GM23338 (cell line): ENCODE data around the gene MPND. TPM values are rescaled to one million over a fixed set of nuclear protein-coding genes. Genes with fewer than 3 reads are reported as not detected.

Experiments used
- ATAC-seq: fragments of 200-7000 bp; cut with Tn5 transposase; 3 replicates; pipeline ENCODE4 v1.9.1; 2020
- DNase-seq: peaks from one replicate; pipeline ENCODE4 v3.0.0-alpha.2; 2015; ENCODE audit warnings: low spot score
- H2AFZ ChIP-seq: fragments of 200-600 bp; sonication (generic); 2 replicates; pipeline ENCODE4 v1.8.0; 2016; ENCODE audit warnings: antibody characterized with exemption, mild to moderate bottlenecking, moderate library complexity
- H3F3A ChIP-seq: fragments of 200-600 bp; sonication (generic); replicated peaks from 2 replicates; pipeline ENCODE4 v1.8.0; 2017; ENCODE audit warnings: antibody characterized with exemption, mixed run types, low read depth
- H3K27ac ChIP-seq: fragments of 200-600 bp; sonication (generic); 2 replicates; pipeline ENCODE4 v1.6.1; 2016; ENCODE audit warnings: low read depth
- H3K27me3 ChIP-seq: fragments of 200-600 bp; sonication (generic); 2 replicates; pipeline ENCODE4 v1.8.0; 2016; ENCODE audit warnings: mild to moderate bottlenecking, mixed run types, moderate library complexity; ENCODE audit not compliant: insufficient read depth
- H3K36me3 ChIP-seq: fragments of 200-600 bp; sonication (generic); 2 replicates; pipeline ENCODE4 v1.8.0; 2016; ENCODE audit warnings: mild to moderate bottlenecking; ENCODE audit not compliant: insufficient read depth
- H3K4me1 ChIP-seq: fragments of 200-600 bp; sonication (generic); 2 replicates; pipeline ENCODE4 v1.8.0; 2016; ENCODE audit warnings: mild to moderate bottlenecking, moderate library complexity; ENCODE audit not compliant: insufficient read depth
- H3K4me2 ChIP-seq: fragments of 200-600 bp; sonication (generic); 2 replicates; pipeline ENCODE4 v1.7.1; 2017; ENCODE audit warnings: mixed run types
- H3K4me3 ChIP-seq: fragments of 200-600 bp; sonication (generic); 2 replicates; pipeline ENCODE4 v1.6.1; 2016; ENCODE audit warnings: mixed run types
- H3K79me2 ChIP-seq: fragments of 200-600 bp; sonication (generic); replicated peaks from 2 replicates; pipeline ENCODE4 v1.8.0; 2017; ENCODE audit warnings: mild to moderate bottlenecking; ENCODE audit not compliant: insufficient read depth
- H3K9me2 ChIP-seq: fragments of 200-600 bp; sonication (generic); 2 replicates; pipeline ENCODE4 v1.8.0; 2017; ENCODE audit not compliant: insufficient read depth
- H4K20me1 ChIP-seq: fragments of 200-600 bp; sonication (generic); replicated peaks from 2 replicates; pipeline ENCODE4 v1.8.0; 2017; ENCODE audit warnings: mild to moderate bottlenecking; ENCODE audit not compliant: insufficient read depth
- H3K27ac Mint-ChIP-seq: 2 replicates; pipeline ENCODE4 v1.8.0; 2020; ENCODE audit warnings: inconsistent platforms, mild to moderate bottlenecking, moderate library complexity, mixed read lengths
- H3K27me3 Mint-ChIP-seq: 3 replicates; pipeline ENCODE4 v1.8.0; 2022; ENCODE audit warnings: low read depth, mild to moderate bottlenecking, moderate library complexity, mixed read lengths, inconsistent platforms; ENCODE audit not compliant: insufficient read depth, poor library complexity
- H3K36me3 Mint-ChIP-seq: 3 replicates; pipeline ENCODE4 v1.8.0; 2021; ENCODE audit warnings: low read depth, mild to moderate bottlenecking, inconsistent platforms, moderate library complexity, mixed read lengths
- H3K4me1 Mint-ChIP-seq: 3 replicates; pipeline ENCODE4 v1.8.0; 2020; ENCODE audit warnings: mild to moderate bottlenecking, inconsistent platforms, mixed read lengths
- H3K4me3 Mint-ChIP-seq: 3 replicates; pipeline ENCODE4 v1.8.0; 2021; ENCODE audit warnings: moderate library complexity, mild to moderate bottlenecking, inconsistent platforms, mixed read lengths
- H3K9me3 Mint-ChIP-seq: 3 replicates; pipeline ENCODE4 v1.8.0; 2020; ENCODE audit warnings: moderate library complexity, mild to moderate bottlenecking, inconsistent platforms, mixed read lengths
- CREB1 ChIP-seq: fragments of 250-450 bp; sonication (Bioruptor Pico); IDR thresholded peaks from 2 replicates; pipeline ENCODE4 v1.5.0; 2020; ENCODE audit warnings: low read depth, mild to moderate bottlenecking, moderate library complexity
- EZH2 ChIP-seq: fragments of 200-600 bp; sonication (generic); IDR thresholded peaks from one replicate; pipeline ENCODE4 v1.8.0; 2017; ENCODE audit warnings: antibody characterized with exemption, mild to moderate bottlenecking, low read depth; ENCODE audit not compliant: unreplicated experiment
- EZH2phosphoT487 ChIP-seq: fragments of 200-600 bp; sonication (generic); IDR thresholded peaks from one replicate; pipeline ENCODE4 v1.8.1; 2018; ENCODE audit warnings: antibody characterized with exemption; ENCODE audit not compliant: unreplicated experiment
- JUNB ChIP-seq: IDR thresholded peaks from one replicate; pipeline ENCODE4 v1.6.1; 2016; ENCODE audit warnings: antibody characterized with exemption; ENCODE audit not compliant: unreplicated experiment
- NANOG ChIP-seq: IDR thresholded peaks from 2 replicates; pipeline ENCODE4 v1.6.1; 2016; ENCODE audit warnings: antibody characterized with exemption, borderline replicate concordance
- STAT1 ChIP-seq: IDR thresholded peaks from one replicate; pipeline ENCODE4 v1.6.1; 2016; ENCODE audit warnings: antibody characterized with exemption; ENCODE audit not compliant: unreplicated experiment
- ZNF114 ChIP-seq: fragments of 250-450 bp; sonication (Bioruptor Pico); IDR thresholded peaks from 2 replicates; pipeline ENCODE4 v1.5.0; 2020; ENCODE audit warnings: mild to moderate bottlenecking, moderate library complexity
- ZNF331 ChIP-seq: fragments of 250-450 bp; sonication (Bioruptor Pico); IDR thresholded peaks from 2 replicates; pipeline ENCODE4 v1.5.0; 2020; ENCODE audit warnings: low read depth, mild to moderate bottlenecking, moderate library complexity
- polyA plus RNA-seq: library from polyadenylated mRNA; unstranded; fragments of >200 nt; fragmentation: Nextera tagmentation; extraction: Ambion mirVana; gene quantifications from 2 replicates; pipeline ENCODE4 v1.2.1, GENCODE V29; 2016
- total RNA-seq: library from RNA; depleted of rRNA; stranded (reverse); fragments of >200 nt; shearing (Covaris generic); gene quantifications from 2 replicates; pipeline ENCODE4 v1.2.3, GENCODE V29; 2014
- TF ChIP-seq, protein P1 (sequence below): IDR thresholded peaks from 2 replicates; pipeline ENCODE4 v1.6.1; 2016; ENCODE audit warnings: antibody characterized with exemption
- TF ChIP-seq, protein P2 (sequence below), 2 experiments: fragments of 200-600 bp in 1 of 2; sonication (generic) in 1 of 2; conservative IDR thresholded peaks; 2 replicates each; pipeline versions ENCODE4 v1.5.1 to v1.6.1; 2016 to 2017; ENCODE audit warnings: antibody characterized with exemption in 2 of 2, low read depth in 2 of 2, mild to moderate bottlenecking in 2 of 2, moderate library complexity in 1 of 2
- TF ChIP-seq, protein P3 (sequence below): fragments of 250-450 bp; sonication (Bioruptor Pico); IDR thresholded peaks from 2 replicates; pipeline ENCODE4 v1.5.0; 2020; ENCODE audit warnings: mild to moderate bottlenecking, moderate library complexity

Gene MPND
- total and polyA plus RNA-seq, 2 experiments from 2014 or later = 11.8 to 15.6 TPM

DNA sequence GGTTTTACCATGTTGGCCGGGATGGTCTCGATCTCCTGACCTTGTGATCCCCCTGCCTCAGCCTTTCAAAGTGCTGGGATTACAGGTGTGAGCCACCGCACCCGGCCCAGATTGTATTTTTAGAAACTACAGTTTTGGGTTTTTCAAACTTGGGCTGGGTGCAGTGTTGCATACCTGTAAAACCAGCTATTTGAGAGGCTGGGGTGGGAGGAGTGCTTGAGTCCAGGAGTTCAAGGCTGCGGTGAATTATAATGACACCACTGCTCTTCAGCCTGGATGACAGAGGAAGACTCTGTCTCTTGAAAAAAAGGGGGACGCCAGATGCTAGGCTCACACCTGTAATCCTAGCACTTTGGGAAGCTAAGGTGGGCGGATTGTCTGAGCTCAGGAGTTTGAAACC is 63.3 kb downstream of the MPND start (continued):
- TF ChIP-seq STAT1 (no peak), ZNF114 (CRISPR knock-in tag) (no peak)
- TF ChIP-seq, protein P1, sequence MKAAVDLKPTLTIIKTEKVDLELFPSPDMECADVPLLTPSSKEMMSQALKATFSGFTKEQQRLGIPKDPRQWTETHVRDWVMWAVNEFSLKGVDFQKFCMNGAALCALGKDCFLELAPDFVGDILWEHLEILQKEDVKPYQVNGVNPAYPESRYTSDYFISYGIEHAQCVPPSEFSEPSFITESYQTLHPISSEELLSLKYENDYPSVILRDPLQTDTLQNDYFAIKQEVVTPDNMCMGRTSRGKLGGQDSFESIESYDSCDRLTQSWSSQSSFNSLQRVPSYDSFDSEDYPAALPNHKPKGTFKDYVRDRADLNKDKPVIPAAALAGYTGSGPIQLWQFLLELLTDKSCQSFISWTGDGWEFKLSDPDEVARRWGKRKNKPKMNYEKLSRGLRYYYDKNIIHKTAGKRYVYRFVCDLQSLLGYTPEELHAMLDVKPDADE = no peak
- TF ChIP-seq, protein P2, sequence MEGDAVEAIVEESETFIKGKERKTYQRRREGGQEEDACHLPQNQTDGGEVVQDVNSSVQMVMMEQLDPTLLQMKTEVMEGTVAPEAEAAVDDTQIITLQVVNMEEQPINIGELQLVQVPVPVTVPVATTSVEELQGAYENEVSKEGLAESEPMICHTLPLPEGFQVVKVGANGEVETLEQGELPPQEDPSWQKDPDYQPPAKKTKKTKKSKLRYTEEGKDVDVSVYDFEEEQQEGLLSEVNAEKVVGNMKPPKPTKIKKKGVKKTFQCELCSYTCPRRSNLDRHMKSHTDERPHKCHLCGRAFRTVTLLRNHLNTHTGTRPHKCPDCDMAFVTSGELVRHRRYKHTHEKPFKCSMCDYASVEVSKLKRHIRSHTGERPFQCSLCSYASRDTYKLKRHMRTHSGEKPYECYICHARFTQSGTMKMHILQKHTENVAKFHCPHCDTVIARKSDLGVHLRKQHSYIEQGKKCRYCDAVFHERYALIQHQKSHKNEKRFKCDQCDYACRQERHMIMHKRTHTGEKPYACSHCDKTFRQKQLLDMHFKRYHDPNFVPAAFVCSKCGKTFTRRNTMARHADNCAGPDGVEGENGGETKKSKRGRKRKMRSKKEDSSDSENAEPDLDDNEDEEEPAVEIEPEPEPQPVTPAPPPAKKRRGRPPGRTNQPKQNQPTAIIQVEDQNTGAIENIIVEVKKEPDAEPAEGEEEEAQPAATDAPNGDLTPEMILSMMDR (conservative IDR thresholded peaks at IDR 0.05; ENCODE audit: low read depth in 2 of 2) = no peak

DNA sequence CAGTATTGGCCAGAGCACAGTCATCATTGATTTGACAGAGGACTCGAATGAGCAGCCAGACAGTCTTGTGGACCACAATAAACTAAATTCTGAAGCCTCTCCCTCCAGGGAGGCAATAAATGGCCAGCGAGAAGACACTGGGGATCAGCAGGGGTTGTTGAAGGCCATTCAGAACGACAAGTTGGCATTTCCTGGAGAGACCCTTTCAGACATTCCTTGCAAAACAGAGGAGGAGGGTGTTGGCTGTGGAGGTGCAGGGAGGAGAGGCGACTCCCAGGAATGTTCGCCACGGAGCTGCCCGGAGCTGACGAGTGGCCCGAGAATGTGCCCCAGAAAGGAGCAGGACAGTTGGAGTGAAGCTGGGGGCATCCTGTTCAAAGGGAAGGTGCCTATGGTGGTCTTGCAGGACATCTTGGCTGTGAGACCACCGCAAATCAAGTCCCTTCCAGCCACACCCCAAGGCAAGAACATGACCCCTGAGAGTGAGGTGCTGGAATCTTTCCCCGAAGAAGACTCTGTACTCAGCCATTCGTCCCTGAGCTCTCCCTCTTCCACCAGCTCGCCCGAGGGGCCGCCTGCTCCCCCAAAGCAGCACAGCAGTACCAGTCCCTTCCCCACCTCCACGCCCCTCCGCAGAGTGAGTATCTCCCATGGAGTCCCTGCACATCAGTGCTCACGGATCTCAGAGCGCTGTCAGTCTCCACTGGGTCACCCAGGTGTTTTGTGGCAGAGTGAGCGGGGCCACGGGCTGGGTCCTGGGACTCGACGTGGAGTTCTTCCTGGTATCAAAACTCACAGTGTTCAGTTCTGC is 66.0 kb downstream of the MPND start:
- H3K4me1 ChIP-seq = peaks cover 69% of the 10 kb centered on the region
- Mint-ChIP-seq H3K9me3 (no peaks in the 10 kb centered on the region), H3K27me3 (peaks cover 11% of the 10 kb centered on the region), H3K27ac (peak overlapping the region; percentile 99), H3K4me1 (peaks cover 70% of the 10 kb centered on the region), H3K36me3 (peaks cover 98% of the 10 kb centered on the region), H3K4me3 (peak overlapping the region; percentile 58)
- peak; percentile 94 for DNase-seq
- peak; percentile 89 for ATAC-seq
- H3K27me3 ChIP-seq = no peaks in the 10 kb centered on the region
- H3K27ac ChIP-seq = peak overlapping the region; percentile 100
- no peak overlapping the region for H2AFZ ChIP-seq
- H3K9me2 ChIP-seq = no peaks in the 10 kb centered on the region
- peaks cover 39% of the 10 kb centered on the region; the same call in 1 of the 2 replicates for H4K20me1 ChIP-seq
- H3K36me3 ChIP-seq = peaks cover 44% of the 10 kb centered on the region
- peak overlapping the region; percentile 67 for H3K4me2 ChIP-seq
- peaks cover 93% of the 10 kb centered on the region for H3K79me2 ChIP-seq
- peaks cover 31% of the 10 kb centered on the region; the same call in 1 of the 2 replicates for H3F3A ChIP-seq
- no peak for TF ChIP-seq JUNB
- no peak for TF ChIP-seq EZH2
- TF ChIP-seq ZNF114 (CRISPR knock-in tag) = no peak
- TF ChIP-seq, protein P1 = peak; percentile 93
- TF ChIP-seq, protein P3, sequence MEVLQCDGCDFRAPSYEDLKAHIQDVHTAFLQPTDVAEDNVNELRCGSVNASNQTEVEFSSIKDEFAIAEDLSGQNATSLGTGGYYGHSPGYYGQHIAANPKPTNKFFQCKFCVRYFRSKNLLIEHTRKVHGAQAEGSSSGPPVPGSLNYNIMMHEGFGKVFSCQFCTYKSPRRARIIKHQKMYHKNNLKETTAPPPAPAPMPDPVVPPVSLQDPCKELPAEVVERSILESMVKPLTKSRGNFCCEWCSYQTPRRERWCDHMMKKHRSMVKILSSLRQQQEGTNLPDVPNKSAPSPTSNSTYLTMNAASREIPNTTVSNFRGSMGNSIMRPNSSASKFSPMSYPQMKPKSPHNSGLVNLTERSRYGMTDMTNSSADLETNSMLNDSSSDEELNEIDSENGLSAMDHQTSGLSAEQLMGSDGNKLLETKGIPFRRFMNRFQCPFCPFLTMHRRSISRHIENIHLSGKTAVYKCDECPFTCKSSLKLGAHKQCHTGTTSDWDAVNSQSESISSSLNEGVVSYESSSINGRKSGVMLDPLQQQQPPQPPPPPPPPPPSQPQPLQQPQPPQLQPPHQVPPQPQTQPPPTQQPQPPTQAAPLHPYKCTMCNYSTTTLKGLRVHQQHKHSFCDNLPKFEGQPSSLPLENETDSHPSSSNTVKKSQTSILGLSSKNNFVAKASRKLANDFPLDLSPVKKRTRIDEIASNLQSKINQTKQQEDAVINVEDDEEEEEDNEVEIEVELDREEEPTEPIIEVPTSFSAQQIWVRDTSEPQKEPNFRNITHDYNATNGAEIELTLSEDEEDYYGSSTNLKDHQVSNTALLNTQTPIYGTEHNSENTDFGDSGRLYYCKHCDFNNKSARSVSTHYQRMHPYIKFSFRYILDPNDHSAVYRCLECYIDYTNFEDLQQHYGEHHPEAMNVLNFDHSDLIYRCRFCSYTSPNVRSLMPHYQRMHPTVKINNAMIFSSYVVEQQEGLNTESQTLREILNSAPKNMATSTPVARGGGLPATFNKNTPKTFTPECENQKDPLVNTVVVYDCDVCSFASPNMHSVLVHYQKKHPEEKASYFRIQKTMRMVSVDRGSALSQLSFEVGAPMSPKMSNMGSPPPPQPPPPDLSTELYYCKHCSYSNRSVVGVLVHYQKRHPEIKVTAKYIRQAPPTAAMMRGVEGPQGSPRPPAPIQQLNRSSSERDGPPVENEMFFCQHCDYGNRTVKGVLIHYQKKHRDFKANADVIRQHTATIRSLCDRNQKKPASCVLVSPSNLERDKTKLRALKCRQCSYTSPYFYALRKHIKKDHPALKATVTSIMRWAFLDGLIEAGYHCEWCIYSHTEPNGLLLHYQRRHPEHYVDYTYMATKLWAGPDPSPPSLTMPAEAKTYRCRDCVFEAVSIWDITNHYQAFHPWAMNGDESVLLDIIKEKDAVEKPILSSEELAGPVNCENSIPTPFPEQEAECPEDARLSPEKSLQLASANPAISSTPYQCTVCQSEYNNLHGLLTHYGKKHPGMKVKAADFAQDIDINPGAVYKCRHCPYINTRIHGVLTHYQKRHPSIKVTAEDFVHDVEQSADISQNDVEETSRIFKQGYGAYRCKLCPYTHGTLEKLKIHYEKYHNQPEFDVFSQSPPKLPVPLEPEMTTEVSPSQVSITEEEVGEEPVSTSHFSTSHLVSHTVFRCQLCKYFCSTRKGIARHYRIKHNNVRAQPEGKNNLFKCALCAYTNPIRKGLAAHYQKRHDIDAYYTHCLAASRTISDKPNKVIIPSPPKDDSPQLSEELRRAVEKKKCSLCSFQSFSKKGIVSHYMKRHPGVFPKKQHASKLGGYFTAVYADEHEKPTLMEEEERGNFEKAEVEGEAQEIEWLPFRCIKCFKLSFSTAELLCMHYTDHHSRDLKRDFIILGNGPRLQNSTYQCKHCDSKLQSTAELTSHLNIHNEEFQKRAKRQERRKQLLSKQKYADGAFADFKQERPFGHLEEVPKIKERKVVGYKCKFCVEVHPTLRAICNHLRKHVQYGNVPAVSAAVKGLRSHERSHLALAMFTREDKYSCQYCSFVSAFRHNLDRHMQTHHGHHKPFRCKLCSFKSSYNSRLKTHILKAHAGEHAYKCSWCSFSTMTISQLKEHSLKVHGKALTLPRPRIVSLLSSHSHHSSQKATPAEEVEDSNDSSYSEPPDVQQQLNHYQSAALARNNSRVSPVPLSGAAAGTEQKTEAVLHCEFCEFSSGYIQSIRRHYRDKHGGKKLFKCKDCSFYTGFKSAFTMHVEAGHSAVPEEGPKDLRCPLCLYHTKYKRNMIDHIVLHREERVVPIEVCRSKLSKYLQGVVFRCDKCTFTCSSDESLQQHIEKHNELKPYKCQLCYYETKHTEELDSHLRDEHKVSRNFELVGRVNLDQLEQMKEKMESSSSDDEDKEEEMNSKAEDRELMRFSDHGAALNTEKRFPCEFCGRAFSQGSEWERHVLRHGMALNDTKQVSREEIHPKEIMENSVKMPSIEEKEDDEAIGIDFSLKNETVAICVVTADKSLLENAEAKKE (CRISPR knock-in tag) = no peak; the same call in 1 of the 2 replicates
- no peak for TF ChIP-seq STAT1
- TF ChIP-seq CREB1 (CRISPR knock-in tag) = 0 out of 2 replicates have a peak, but pooled peaks have one; percentile 24
- TF ChIP-seq NANOG = peak; percentile 95
- no peak for TF ChIP-seq ZNF331 (CRISPR knock-in tag)
- TF ChIP-seq EZH2phosphoT487 = no peak
- H3K4me3 ChIP-seq = peak overlapping the region; percentile 39
